ENCODE measurements around the gene NELFCD. TPM values are rescaled to one million over a fixed set of nuclear protein-coding genes. Genes with fewer than 3 reads are reported as not detected.

NELFCD gene
- total and polyA plus RNA-seq, 10 of the 15 experiments (the other 5 are each of a cell fraction or from before 2014, with no cell fraction given): 8.9 to 109 (median 82.9) TPM

DNA sequence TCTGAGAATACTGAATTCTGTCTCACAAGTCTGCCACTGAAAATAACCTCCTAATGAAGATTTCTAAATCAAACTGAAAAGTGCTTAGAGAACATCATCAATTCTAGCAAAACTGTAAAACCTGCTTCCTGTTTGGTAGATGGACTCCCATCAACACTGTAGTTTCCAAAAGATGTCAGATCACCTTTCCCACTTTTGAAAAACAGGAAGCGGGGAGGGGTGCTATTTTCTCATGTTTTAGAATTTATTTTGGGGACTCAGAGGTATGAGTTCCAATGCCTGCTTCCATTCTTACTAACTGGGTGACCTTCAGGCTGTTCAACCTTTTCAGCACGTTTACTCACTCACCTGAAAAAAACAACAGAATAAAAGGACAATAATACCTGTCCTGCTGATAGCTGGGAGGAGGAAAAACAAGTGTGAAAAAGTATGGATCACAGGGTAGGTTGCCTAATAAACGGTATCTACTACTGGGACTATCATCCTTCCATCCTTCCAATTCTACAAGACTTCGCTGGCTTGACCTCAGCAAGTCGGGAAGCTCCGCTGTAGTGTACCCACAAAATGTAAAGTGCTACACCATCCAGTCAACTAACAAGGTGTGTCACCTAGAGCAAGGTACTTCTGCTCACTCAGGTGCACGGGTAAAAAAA, 50.0 kb downstream of the NELFCD start:
- peaks cover 58% of the 10 kb centered on the region for H3K79me2 ChIP-seq (ENCODE audit: control insufficient read depth, insufficient read depth, low read length)
- ChIA-PET SMC1A (ENCODE audit: uncharacterized antibody, unreplicated experiment) (interaction anchor here (0.9 to 2.0 kb wide), 13 partner anchors 9 to 161 kb away, joined by 3 to 22 read pairs (median 4); no protein-coding TSS in a partner anchor), CTCF (interaction anchor here (0.9 to 1.9 kb wide), 5 partner anchors 11 to 380 kb away, joined by 3 to 5 read pairs (median 3); partner anchors contain the start of genes PRELID3B and STX16), POLR2A (interaction anchor here (1.5 to 6.0 kb wide), 6 partner anchors 11 to 124 kb away, joined by 3 to 40 read pairs (median 14); partner anchors contain the start of genes NELFCD and PRELID3B), RAD21 (ENCODE audit: unreplicated experiment) (interaction anchor here (1.5 to 2.5 kb wide), 8 partner anchors 13 to 161 kb away, joined by 3 to 19 read pairs (median 10); partner anchors contain the start of gene NELFCD)
- H2AFZ ChIP-seq (ENCODE audit: control insufficient read depth, low read depth, low read length): no peak overlapping the region
- H3K4me2 ChIP-seq (ENCODE audit: control insufficient read depth, insufficient read depth): peak overlapping the region; percentile 95
- 2% methylated on average over 7 of the region's 7 CpGs for WGBS (ENCODE audit: insufficient coverage, insufficient replicate concordance, low lambda C conversion rate, missing lambda C conversion rate)
- H3K36me3 ChIP-seq (ENCODE audit: control insufficient read depth in 2 of 2, insufficient read depth in 2 of 2, low read length in 1 of 2): peaks cover 6 to 7% of the 10 kb centered on the region in 2 experiments
- no peaks in the 10 kb centered on the region for H4K20me1 ChIP-seq (ENCODE audit: control insufficient read depth, insufficient read depth)
- ATAC-seq: no peak
- in situ Hi-C loops (cut with MboI): no loop called here
- DNase-seq (ENCODE audit: low read depth, low spot score): no peak
- no peaks in the 10 kb centered on the region for H3K27me3 ChIP-seq (replicated peaks in 1 of 2; ENCODE audit: control insufficient read depth in 2 of 2, insufficient read depth in 2 of 2, low read length in 1 of 2)
- peak overlapping the region; percentile 90 for H3K27ac ChIP-seq (ENCODE audit: control insufficient read depth, insufficient read depth)
- H3K9me3 ChIP-seq (replicated peaks; ENCODE audit: control insufficient read depth, insufficient read depth, low read length): no peaks in the 10 kb centered on the region
- TF ChIP-seq PAX8 (IDR thresholded peaks at IDR 0.05): no peak
- peak; percentile 59; the same call in 1 of the 2 replicates for TF ChIP-seq SPI1 (IDR thresholded peaks at IDR 0.05; ENCODE audit: borderline replicate concordance, insufficient read depth, low read depth, low read length)
- TF ChIP-seq YY1 (IDR thresholded peaks at IDR 0.05; ENCODE audit: low read depth, low read length): no peak
- TF ChIP-seq WRNIP1 (IDR thresholded peaks at IDR 0.05; ENCODE audit: borderline replicate concordance, low read depth, low read length): 0 out of 2 replicates have a peak, but pooled peaks have one; percentile 39
- TF ChIP-seq NFIC (IDR thresholded peaks at IDR 0.05; ENCODE audit: low read depth, low read length): 0 out of 2 replicates have a peak, but pooled peaks have one; percentile 10
- TF ChIP-seq PAX5 (IDR thresholded peaks at IDR 0.05; ENCODE audit: borderline replicate concordance, low read depth, low read length): no peak
- TF ChIP-seq RCOR1 (conservative IDR thresholded peaks at IDR 0.05; ENCODE audit: low read depth, low read length): no peak
- peak; percentile 8 for TF ChIP-seq MEF2B (IDR thresholded peaks at IDR 0.05; ENCODE audit: partially characterized antibody, poor library complexity, severe bottlenecking)
- TF ChIP-seq, protein P1, sequence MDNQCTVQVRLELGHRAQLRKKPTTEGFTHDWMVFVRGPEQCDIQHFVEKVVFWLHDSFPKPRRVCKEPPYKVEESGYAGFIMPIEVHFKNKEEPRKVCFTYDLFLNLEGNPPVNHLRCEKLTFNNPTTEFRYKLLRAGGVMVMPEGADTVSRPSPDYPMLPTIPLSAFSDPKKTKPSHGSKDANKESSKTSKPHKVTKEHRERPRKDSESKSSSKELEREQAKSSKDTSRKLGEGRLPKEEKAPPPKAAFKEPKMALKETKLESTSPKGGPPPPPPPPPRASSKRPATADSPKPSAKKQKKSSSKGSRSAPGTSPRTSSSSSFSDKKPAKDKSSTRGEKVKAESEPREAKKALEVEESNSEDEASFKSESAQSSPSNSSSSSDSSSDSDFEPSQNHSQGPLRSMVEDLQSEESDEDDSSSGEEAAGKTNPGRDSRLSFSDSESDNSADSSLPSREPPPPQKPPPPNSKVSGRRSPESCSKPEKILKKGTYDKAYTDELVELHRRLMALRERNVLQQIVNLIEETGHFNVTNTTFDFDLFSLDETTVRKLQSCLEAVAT (IDR thresholded peaks at IDR 0.05): 0 out of 2 replicates have a peak, but pooled peaks have one; percentile 44
- H3K4me3 ChIP-seq: peak overlapping the region; percentile 85
- no peak for FAIRE-seq
- intact Hi-C loops (cut with micrococcal nuclease; ENCODE audit: unreplicated experiment): loop anchor here (5.0 to 10.0 kb wide), 3 partner anchors 46 to 376 kb away; partner anchors contain the start of genes NELFCD and STX16
- H3K9ac ChIP-seq (ENCODE audit: control insufficient read depth, insufficient read depth, low read length): peak overlapping the region; percentile 78
- BruUV-seq (replicated peaks): no TSS peak
- H3K4me1 ChIP-seq (ENCODE audit: control insufficient read depth, insufficient read depth, low read length): no peaks in the 10 kb centered on the region; the same call in 1 of the 2 replicates
